ENCODE results near the gene MITF. TPM values are rescaled to one million over a fixed set of nuclear protein-coding genes. Genes with fewer than 3 reads are reported as not detected.

The MITF gene
- total and polyA plus RNA-seq, 8 donors: 1.8 to 9.7 (median 5.5) TPM

GRCh38 chr3:69803681-69804270 lies 64.5 kb downstream of the MITF start:
- Histone ChIP-seq H3K9me3 (no peaks in the 10 kb centered on the region), H3K4me1 (no peaks in the 10 kb centered on the region), H3K36me3 (no peaks in the 10 kb centered on the region), H3K27me3 (no peaks in the 10 kb centered on the region), H3K4me3 (no peak overlapping the region), H3K27ac (no peak overlapping the region)
- TF ChIP-seq CTCF (IDR thresholded peaks at IDR 0.05): no peak
- intact Hi-C loops (cut with DNase I): no loop called here
- FAIRE-seq (no peak), DNase-seq (no peak), ATAC-seq (no peak)
- WGBS, 2 donors: 87 to 94% methylated on average over 4 of the region's 4 CpGs

- no peak for ATAC-seq
- no peak for TF ChIP-seq CTCF (IDR thresholded peaks at IDR 0.05)
- intact Hi-C loops (cut with DNase I): no loop called here
- no peak for FAIRE-seq
- Histone ChIP-seq H3K4me3 (no peak overlapping the region), H3K27ac (no peak overlapping the region), H3K36me3 (no peaks in the 10 kb centered on the region), H3K9me3 (no peaks in the 10 kb centered on the region), H3K4me1 (no peaks in the 10 kb centered on the region), H3K27me3 (no peaks in the 10 kb centered on the region)
- 80 to 98% methylated on average over 4 of the region's 4 CpGs for WGBS, 2 donors
- no peak for DNase-seq
These were observed 66.2 kb downstream of the MITF start for GRCh38 chr3:69805491-69805890.

DNA sequence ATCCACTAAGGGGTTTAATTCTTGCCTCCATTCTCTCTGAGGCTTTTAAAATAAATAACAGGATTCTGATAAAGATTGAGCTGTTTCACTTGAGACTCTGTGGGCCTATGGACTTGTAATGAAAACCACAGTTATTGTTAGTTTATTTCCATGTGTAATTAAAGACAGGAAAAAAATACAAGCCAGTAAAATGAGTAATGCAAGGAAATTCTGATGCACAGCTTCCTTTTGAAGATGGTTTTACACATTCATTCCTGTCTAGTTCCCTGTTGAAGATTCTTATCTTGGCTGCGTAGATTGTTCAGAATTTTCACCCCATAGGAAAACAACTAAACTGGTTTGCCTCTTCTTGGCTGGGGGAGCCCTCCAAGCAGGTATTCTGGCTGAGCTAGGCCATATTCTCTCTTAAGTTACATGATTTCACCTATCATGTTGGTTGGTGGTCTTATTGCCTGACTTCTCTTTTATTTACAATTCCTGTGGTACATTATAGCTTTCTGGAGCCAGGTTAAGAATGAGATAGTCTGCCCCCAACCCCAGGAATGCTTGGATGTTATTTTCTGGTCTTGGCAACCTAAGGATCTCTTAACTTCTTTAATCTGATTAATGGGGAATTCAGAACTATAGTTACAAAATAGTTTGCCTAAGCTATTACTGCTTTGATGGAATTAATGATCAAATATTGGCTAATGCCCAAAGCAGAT lies 67.6 kb downstream of the MITF start:
- intact Hi-C loops (cut with DNase I): no loop called here
- WGBS, 2 donors: 92 to 94% methylated on average over 1 of the region's 1 CpG
- no peak for DNase-seq

GRCh38 chr3:69807674-69808073 lies 68.4 kb downstream of the MITF start:
- DNase-seq (no peak), ATAC-seq (no peak), FAIRE-seq (no peak)
- intact Hi-C loops (cut with DNase I): no loop called here
- H3K27me3 ChIP-seq: no peaks in the 10 kb centered on the region
- 60 to 81% methylated on average over 1 of the region's 1 CpG for WGBS, 2 donors
- no peak overlapping the region for H3K4me3 ChIP-seq
- H3K27ac ChIP-seq: no peak overlapping the region
- no peaks in the 10 kb centered on the region for H3K4me1 ChIP-seq
- no peaks in the 10 kb centered on the region for H3K36me3 ChIP-seq
- no peaks in the 10 kb centered on the region for H3K9me3 ChIP-seq
- no peak for TF ChIP-seq CTCF (IDR thresholded peaks at IDR 0.05)

More for the DNA sequence above, 67.6 kb downstream of the MITF start:
- ATAC-seq (no peak), FAIRE-seq (no peak)
- no peaks in the 10 kb centered on the region for H3K27me3 ChIP-seq
- H3K9me3 ChIP-seq: no peaks in the 10 kb centered on the region
- no peaks in the 10 kb centered on the region for H3K4me1 ChIP-seq
- H3K36me3 ChIP-seq: no peaks in the 10 kb centered on the region
- no peak overlapping the region for H3K27ac ChIP-seq
- no peak for TF ChIP-seq CTCF (IDR thresholded peaks at IDR 0.05)
- H3K4me3 ChIP-seq: no peak overlapping the region
